Hypothalamus (tissue), 51 donors: ENCODE measurements around the gene RHOT2.

Source experiments
- DNase-seq, 51 donors: peaks; one replicate each; lab custom pipeline; 2025; lab: John Stamatoyannopoulos, UW

The RHOT2 gene

GRCh38 chr16:645852-646678, 21.9 kb upstream of the RHOT2 start:
- DNase-seq, result no peak

- DNase-seq, result no peak
Observed at GRCh38 chr16:646679-647172, 21.2 kb upstream of the RHOT2 start.

DNA sequence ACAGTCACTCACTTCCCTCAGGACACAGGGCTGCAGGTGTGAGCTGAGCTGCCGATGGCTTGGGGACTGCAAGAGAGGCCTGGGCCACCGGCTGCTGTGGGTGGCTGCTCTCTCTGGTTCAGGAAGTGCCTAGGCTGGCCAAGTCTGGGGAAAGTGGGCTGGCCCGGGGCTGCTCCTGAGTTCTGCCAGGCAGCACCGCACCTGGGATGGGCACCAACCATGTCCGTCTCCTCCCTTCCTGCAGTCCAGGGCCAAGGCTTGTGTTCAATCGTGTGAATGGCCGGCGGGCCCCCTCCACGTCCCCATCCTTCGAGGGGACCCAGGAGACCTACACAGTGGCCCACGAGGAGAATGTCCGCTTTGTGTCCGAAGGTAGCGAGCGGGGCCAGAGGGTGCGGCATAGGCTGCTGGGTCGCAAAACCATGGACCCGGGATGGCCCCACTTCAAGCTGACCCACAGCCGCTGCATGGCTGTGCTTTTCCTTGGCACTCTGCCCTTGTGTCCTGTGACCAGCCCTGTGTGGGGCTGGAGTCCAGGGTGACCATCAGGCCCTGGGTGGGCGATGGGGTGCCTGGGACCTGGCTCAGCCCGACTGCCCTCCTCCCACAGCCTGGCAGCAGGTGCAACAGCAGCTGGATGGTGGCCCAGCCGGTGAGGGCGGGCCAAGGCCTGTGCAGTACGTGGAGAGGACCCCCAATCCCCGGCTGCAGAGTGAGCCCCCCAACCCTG, 20.6 kb upstream of the RHOT2 start:
- DNase-seq, result peak in 2 of 51 donors; percentile 15 to 18

DNA sequence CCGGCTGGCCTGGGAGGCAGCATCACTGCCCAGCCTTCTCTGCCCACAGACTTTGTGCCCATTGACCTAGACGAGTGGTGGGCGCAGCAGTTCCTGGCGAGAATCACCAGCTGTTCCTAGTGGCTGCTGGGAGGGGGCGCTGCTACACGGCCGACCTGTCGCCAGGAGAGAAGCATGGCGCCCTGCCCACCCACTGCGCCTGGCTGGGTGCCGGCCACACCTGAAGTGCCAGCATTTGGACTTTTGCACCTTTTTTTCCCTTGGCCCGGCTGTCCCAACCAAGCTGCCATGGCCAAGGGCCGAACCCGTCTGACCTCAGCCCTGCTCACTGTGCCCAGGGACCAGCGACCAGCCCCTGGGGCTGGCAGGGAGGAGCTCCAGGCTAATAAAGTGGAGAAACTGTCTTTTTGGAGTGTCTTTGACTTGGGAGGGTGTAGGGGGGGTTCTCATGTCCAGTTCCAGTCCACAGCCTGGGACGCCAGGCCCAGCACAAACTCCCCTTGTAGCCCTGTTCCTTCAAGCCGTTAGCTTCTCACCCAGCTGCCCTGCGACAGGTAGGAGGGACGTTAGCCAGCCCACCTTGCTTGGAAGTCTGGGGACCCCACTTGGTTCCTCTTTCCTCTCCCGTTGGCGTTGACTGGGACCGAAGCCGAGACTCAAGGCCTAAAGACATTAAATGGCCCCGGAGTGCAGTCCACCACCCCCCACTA, 19.7 kb upstream of the RHOT2 start:
- peak in 6 of 51 donors; percentile 11 to 25 (median 22) for DNase-seq

DNA sequence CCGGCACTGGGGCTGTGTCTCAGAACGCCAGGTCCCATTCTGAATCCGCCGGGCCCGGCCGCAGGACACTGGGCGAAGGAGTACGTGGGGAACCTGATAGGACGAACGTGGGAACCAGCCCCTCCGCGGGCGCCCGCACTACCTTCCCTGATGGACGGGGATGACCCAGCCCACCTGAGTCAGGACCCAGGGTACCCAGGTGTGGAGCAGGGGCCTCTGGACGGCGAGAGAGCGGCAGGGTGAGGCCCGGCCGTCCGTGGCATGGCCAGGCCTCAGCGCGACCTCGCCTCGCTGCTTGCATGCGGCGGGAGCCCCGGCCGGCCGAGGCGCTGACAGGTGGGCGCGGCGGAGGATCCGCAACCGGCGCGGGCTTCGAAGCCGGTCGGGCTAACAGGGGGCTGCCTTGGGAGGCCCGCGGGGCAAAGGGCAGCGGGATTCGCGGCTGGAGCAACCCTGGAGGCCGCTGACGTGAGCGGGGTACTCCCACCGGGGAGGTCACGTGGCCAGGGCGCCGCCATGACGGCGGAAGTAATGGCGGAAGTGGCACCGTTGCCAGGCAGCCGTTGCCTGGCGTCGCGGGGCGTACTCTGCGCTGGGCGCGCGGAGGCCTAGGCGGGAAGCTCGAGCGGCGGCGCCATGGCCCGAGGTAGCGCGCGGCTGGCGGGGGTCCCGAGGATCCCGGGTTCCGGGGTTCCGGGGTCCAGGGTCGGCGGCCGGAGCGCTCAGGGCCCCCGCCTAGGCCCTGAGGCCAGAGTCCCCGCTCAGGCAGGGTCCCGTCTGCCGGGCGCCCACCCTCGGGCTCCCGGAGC, 18.9 kb upstream of the RHOT2 start, which contains the start of gene WDR90:
Gene WDR90, plus strand, starts transcription at position 585 of the 809 bp plus-strand sequence. Its CDS starts 52 bp downstream, at position 637.
- peak; percentile 39 to 98 (median 89) for DNase-seq

DNA sequence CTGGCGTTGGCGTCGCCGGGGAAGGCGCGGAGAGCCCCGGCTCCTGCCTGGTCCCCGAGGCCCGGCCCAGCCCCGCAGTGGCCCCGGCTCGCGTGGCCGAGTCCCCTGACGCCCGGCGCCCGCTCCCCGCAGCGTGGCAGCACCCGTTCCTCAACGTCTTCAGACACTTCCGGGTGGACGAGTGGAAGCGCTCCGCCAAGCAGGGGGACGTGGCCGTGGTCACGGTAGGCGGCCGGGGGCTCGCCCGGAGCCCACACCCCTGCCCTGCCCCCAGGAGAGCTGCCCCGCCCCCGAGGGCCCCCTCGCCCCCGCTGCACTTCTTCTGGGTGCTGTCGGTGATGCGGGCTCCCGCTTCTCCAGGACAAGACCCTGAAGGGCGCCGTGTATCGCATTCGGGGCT, 18.3 kb upstream of the RHOT2 start:
- DNase-seq, result no peak

DNA sequence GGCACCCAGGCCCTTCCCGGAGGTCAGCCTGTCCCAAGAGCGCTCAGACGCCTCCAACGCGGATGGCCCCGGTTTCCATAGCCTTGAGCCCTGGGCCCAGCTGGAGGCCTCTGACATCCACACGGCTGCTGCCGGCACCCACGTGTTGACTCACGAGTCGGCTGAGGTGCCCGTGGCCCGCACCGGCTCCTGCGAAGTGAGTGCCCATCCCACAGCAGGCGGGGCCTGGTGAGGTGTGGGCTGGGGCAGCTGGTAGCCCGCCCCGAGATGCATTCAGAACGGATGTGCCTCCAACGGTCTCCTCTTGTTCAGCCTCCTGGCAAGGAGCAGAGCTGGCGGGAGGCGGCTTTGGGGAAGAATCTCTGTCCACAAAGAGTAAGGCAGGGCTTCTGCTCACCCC, 16.1 kb upstream of the RHOT2 start:
- DNase-seq, result no peak

DNA sequence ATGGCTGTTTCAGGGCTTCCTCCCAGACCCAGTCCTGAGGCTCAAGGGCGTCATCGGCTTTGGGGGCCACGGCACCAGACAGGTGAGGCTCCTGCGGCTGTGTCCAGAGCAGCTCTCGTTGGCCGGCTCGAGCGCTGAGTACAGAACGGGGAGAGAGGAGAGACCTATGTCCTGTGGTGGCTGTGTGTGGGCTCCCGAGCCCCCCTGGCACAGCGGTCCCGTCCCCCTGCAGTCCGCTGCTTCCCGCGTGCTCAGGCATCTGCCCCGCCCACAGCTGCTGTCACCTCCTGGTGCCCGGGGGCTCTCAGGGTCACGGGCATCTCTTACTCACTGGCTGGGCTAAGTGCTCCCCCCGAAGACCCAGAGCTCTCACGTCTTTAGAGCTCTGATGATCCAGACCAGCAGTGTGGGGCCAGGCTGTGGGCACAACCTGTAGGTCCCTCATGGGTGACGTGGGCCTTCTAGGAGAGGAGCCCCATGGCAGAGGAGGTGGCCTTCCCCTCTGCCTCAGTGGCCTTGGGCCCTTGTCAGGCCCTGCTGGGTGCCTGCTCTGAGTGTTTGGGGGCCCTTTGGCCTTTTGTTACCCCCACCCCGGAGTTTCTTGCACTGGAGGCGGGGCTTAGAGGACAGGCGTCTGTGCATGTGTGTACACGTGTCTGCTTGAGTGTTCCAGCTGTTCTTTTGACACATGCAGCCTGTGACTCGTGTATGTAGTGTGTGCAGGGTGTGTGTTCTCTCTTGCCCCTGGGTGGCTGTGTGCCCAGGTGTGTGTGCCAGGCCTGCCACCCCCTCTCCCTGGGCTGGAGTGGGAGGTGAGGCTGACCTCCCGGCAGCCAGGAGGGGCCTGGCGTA, 15.3 kb upstream of the RHOT2 start:
- no peak for DNase-seq

DNA sequence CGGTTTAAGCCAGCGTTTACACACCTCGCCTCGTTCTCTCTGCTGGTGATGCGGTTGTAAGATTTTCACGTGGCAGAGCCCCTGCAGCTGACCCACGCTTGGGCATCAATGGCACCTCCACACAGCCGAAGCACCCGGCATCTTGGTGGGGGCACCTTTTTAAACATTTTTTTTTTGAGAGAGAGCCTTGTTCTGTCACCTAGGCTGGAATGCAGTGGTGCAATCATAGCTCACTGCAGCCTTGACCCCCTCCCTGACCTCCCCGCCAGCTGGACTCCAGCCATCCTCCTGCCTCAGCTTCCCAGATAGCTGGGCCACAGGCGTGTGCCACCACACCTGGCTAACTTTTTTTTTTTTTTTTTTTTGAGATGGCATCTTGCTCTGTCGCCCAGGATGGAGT, 13.9 kb upstream of the RHOT2 start:
- no peak for DNase-seq

- no peak for DNase-seq
Observed at GRCh38 chr16:657487-657886, 10.4 kb upstream of the RHOT2 start.

DNA sequence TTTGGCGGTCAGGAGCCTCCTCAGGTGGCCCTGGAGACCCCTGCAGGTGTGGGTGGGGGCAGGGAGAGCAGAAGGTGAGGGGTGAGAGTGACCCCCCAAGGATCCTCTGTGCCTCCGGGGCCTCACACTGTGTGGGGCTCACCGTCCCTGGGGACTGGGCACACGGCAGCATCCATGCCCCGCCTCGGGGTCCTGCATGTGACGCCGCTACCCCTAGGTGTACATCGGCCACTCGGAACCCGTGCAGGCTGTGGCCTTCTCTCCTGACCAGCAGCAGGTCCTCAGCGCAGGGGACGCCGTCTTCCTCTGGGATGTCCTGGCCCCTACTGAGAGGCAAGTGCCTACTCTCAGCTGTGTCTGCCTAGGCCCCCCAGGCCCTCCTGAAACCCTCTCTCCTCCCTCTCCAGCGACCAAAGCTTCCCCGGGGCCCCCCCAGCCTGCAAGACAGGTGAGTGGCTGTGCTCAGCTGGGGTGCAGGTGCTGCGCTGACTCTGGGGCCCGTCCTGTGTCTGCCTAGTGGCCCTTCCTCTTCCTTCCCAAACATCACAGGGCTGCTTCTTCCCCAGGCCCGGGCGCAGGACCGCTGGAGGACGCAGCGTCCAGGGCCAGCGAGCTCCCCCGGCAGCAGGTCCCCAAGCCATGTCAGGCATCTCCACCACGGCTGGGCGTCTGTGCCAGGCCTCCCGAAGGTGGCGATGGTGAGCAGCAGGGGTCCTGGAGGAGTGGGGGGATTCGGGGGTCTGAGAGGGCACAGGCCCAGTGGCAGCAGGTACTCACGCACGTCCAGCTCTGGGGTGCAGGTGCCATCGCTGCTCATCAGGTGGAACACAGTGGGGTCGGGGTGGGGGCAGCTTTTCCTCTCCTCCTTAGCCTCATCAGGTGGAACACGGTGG, 9.0 kb upstream of the RHOT2 start:
- DNase-seq, result no peak

DNA sequence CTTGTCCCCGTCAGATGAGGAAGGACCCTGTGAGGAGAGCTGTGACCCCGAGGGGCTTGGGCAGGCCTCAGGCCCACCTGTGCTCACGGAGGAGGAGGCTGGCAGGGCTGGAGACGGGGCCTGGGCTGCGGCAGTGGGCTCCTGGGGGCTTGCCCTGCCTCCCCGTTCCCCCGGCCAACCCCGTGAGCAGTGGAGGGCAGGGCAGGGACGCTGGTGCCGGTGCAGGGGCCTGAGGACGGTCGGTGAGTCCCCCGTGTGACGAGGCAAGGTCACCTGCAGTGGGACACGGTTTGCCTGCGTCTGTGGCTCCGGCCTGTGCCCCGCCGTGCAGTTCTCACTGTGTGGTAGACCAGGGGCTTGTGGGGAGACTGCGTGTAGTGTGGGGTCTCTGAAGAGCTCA, 8.3 kb upstream of the RHOT2 start:
- no peak for DNase-seq

DNA sequence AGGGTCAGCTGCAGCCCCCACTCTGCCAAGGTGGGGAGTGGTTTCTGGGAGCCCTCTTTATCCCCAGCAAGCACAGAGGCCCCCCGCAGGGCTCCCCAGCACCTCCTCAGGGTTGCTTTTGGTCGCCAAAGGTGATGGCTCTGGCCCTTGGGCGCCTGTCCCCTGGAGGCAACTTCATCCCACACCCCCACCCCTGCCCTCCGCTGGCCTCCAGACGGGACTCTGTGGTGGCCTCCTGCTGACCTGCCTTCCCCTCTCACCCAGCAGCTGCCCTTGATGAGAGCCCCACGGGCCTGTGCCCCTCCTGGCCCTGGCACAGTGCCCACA, 7.8 kb upstream of the RHOT2 start:
- DNase-seq, result no peak

DNA sequence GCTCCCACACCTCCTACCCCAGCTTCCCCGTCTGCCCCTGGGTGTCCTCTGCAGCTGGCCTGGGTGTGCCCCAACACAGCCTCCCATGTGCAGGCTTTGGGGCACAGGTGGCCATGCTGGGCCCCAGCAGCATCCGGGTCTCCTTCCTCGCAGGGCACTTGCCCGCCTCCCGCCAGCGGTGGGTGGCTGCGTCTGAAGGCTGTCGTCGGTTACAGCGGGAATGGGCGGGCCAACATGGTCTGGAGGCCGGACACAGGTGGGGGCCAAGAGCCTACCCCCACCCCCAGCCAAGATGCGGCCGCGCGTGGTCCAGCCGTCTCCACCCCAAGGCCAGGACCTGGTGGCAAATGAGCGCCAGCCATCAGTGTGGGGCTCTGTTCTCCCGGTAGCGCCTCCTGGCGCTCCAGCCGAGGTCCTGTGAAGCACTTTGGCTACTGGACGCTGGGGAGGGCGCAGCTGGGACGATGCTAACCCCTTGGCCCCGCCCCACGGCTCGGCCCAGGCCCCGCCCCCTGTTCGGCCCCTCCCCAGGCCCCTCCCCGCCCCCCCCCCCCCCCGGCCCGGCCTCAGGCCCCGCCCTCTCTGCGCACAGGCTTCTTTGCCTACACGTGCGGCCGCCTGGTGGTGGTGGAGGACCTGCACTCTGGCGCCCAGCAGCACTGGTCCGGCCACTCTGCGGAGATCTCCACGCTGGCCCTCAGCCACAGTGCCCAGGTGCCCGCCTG, 7.3 kb upstream of the RHOT2 start:
- DNase-seq, result peak in 49 of 51 donors; percentile 8 to 92 (median 71)

DNA sequence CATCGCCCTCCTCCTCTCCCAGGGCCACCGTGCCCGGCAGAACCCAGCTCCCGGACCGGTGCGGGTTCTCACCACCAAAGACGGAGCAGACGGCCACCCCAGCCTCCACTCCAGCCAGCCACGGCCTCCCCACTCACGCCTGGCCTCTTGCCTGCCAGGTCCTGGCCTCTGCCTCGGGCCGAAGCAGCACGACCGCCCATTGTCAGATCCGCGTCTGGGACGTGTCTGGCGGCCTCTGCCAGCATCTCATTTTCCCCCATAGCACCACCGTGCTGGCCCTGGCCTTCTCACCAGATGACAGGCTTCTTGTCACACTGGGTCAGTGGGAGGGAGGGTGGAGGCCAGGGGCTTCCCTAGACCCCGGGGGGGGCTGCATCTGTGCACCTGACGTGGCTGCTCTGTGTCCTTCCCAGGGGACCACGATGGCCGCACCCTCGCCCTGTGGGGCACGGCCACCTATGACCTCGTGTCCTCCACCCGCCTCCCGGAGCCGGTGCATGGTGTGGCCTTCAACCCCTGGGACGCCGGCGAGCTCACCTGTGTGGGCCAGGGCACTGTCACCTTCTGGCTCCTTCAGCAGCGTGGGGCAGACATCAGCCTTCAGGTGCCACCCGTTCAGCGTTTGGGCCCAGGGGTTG, 6.6 kb upstream of the RHOT2 start:
- DNase-seq, result no peak

GRCh38 chr16:662095-662494, 5.8 kb upstream of the RHOT2 start:
- DNase-seq, result no peak

DNA sequence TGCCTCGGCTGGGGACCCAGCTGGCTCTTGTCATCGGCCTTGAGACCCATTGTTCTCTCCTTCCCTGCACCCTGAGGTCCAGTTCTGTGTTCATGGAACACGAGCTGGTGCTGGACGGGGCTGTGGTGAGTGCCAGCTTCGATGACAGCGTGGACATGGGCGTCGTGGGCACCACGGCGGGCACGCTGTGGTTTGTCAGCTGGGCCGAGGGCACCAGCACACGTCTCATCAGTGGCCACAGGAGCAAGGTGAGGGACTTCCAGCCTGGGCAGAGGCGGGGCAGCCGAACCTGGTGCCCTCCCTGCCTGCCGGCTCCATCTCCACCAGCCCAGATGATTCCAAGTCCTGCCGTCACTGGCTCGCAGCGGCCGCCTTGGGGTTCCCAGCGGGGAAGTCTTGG, 5.3 kb upstream of the RHOT2 start:
- no peak for DNase-seq
